Keratinocyte (primary cell): Measurements from ENCODE around the gene SMCR8. TPM values are rescaled to one million over a fixed set of nuclear protein-coding genes. Genes with fewer than 3 reads are reported as not detected.
"Not testable (repeated sequence)": the region's sequence is repeated elsewhere in the genome, so short reads cannot be mapped to it uniquely, and the experiment has no call there.

Source experiments
- DNase-seq: peaks from one replicate; pipeline ENCODE4 v3.0.0-alpha.2; 2011; ENCODE audit warnings: low read depth, missing footprints, low spot score
- FAIRE-seq: peaks from 2 replicates; lab custom pipeline; 2011; peaks lifted over from hg19 to GRCh38; lab: Jason Lieb, UNC
- H2AFZ ChIP-seq: 2 replicates; pipeline ENCODE4 v1.6.0; 2012; ENCODE audit warnings: low read length, control low read depth, inconsistent platforms; ENCODE audit not compliant: control insufficient read depth
- H3K27ac ChIP-seq: 2 replicates; pipeline ENCODE4 v1.5.1; 2011; ENCODE audit warnings: low read length; ENCODE audit not compliant: control insufficient read depth, insufficient read depth
- H3K27me3 ChIP-seq: 3 replicates; pipeline ENCODE4 v1.6.0; 2011; ENCODE audit warnings: low read length; ENCODE audit not compliant: control insufficient read depth, insufficient read depth; ENCODE audit errors: extremely low read depth
- H3K36me3 ChIP-seq, 2 experiments: 2 replicates in 1 of 2; 3 replicates in 1 of 2; pipeline ENCODE4 v1.5.1; 2011; ENCODE audit warnings: low read length in 2 of 2, mild to moderate bottlenecking in 1 of 2; ENCODE audit not compliant: control insufficient read depth in 2 of 2, insufficient read depth in 2 of 2; ENCODE audit errors: extremely low read depth in 1 of 2
- H3K4me1 ChIP-seq: 3 replicates; pipeline ENCODE4 v1.5.1; 2011; ENCODE audit warnings: low read length; ENCODE audit not compliant: control insufficient read depth, insufficient read depth; ENCODE audit errors: extremely low read depth
- H3K4me2 ChIP-seq: 3 replicates; pipeline ENCODE4 v1.6.0; 2011; ENCODE audit warnings: low read depth, low read length; ENCODE audit not compliant: control insufficient read depth, insufficient read depth; ENCODE audit errors: extremely low read depth
- H3K4me3 ChIP-seq, 3 experiments: fragments of 200-600 bp in 1 of 3; sonication (generic) in 1 of 3; 2 replicates in 2 of 3; 3 replicates in 1 of 3; pipeline ENCODE4 v1.5.1; 2011 to 2016; ENCODE audit warnings: low read length in 3 of 3, mild to moderate bottlenecking in 3 of 3, control low read depth in 2 of 3, inconsistent platforms in 1 of 3, low read depth in 1 of 3, mixed read lengths in 1 of 3, mixed run types in 1 of 3, moderate library complexity in 1 of 3; ENCODE audit not compliant: control insufficient read depth in 2 of 3, insufficient read depth in 2 of 3; ENCODE audit errors: extremely low read depth in 1 of 3
- H3K79me2 ChIP-seq: 2 replicates; pipeline ENCODE4 v1.6.0; 2012; ENCODE audit warnings: low read length; ENCODE audit not compliant: control insufficient read depth, insufficient read depth
- H3K9ac ChIP-seq: 3 replicates; pipeline ENCODE4 v1.6.0; 2011; ENCODE audit warnings: low read length; ENCODE audit not compliant: control insufficient read depth, insufficient read depth; ENCODE audit errors: extremely low read depth
- H3K9me1 ChIP-seq: 3 replicates; pipeline ENCODE4 v1.6.0; 2011; ENCODE audit warnings: low read length; ENCODE audit not compliant: control insufficient read depth, insufficient read depth; ENCODE audit errors: extremely low read depth
- H3K9me3 ChIP-seq: 2 replicates; pipeline ENCODE4 v1.5.1; 2012; ENCODE audit warnings: low read depth, low read length; ENCODE audit not compliant: control insufficient read depth
- H4K20me1 ChIP-seq: 3 replicates; pipeline ENCODE4 v1.6.0; 2011; ENCODE audit warnings: low read length; ENCODE audit not compliant: control insufficient read depth, insufficient read depth; ENCODE audit errors: extremely low read depth
- EZH2 ChIP-seq: IDR thresholded peaks from one replicate; pipeline ENCODE4 v1.6.1; 2012; ENCODE audit warnings: inconsistent platforms, mild to moderate bottlenecking, low read length, moderate library complexity
- dilution Hi-C: fragments of 300-500 bp; cut with MboI; formaldehyde crosslinking; loops from one replicate; pipeline ENCODE4 v1.7.0; 2020; ENCODE audit warnings: low sequenced_read_pairs; ENCODE audit not compliant: extremely low pct_ligation_motif_present
- polyA plus RNA-seq, 5 experiments: library from polyadenylated mRNA; depleted of rRNA in 3 of 5; stranded (reverse) in 3 of 5; stranded (forward) in 1 of 5; unstranded in 1 of 5; fragments of >200 nt; gene quantifications; 1 replicate in 1 of 5; 2 replicates in 3 of 5; 3 replicates in 1 of 5; pipeline versions ENCODE4 v1.2.1 to v1.2.3, GENCODE V29; 2011 to 2012; ENCODE audit warnings: missing spikeins in 2 of 5, low read depth in 1 of 5, low replicate concordance in 1 of 5
- TF ChIP-seq, protein P1 (sequence below), 3 experiments: IDR thresholded peaks in 1 of 3; conservative IDR thresholded peaks in 1 of 3; optimal IDR thresholded peaks in 1 of 3; 2 replicates in 2 of 3; 3 replicates in 1 of 3; pipeline versions ENCODE3 to v1.5.1; 2011; ENCODE audit warnings: low read length in 3 of 3, mild to moderate bottlenecking in 3 of 3, moderate library complexity in 2 of 3, control low read depth in 1 of 3, inconsistent platforms in 1 of 3; ENCODE audit not compliant: insufficient read depth in 2 of 3; ENCODE audit errors: extremely low read depth in 1 of 3

Gene SMCR8
- polyA plus RNA-seq, 1 donor (not counting 4 experiments of a cell fraction or from before 2014, with no cell fraction given): 7.8 TPM

DNA sequence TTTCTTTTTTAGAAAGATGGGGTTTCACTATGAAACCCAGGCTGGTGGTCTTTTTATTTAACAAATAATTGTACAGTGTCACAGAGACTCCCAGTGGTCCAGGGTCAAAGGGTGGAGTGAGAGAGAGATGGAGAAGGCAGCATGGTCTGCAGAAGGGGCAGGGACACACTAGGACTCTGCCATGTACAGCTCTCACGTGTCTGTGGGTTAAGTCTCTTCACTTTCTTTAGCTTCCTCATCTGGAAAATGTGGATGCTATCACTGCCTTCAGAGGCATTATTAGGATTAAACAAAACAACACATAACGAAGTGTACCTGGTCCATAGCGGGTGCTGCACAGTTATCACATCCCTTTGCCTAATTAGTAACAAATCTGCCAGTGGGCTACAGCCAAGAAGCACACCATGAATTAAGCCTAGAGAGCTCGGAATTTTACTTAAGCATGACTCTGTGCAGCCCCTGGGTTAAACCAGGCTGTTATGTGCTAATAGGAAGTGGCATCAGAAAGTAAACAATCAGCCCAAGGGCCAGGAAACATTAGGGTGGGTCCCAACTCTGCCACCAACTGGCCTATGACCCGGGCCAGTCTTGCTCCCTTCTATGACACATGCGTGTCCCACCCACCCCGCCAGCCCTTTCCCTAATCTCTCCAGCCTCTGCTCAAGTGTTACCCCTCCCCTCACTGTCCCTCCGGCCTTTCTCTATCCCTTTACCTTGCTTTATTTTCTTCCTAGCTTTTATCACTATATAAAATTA is 14.2 kb upstream of the SMCR8 start:
- no peak overlapping the region for H2AFZ ChIP-seq
- DNase-seq: no peak
- no peaks in the 10 kb centered on the region for H3K4me1 ChIP-seq
- H3K4me2 ChIP-seq: no peak overlapping the region
- H3K36me3 ChIP-seq: peaks cover 21 to 27% of the 10 kb centered on the region in 2 experiments
- no peak overlapping the region for H3K27ac ChIP-seq
- no peaks in the 10 kb centered on the region for H3K9me1 ChIP-seq
- dilution Hi-C loops: no loop called here
- H3K9me3 ChIP-seq: no peaks in the 10 kb centered on the region
- H3K4me3 ChIP-seq: no peak overlapping the region
- no peak for FAIRE-seq
- H4K20me1 ChIP-seq: no peaks in the 10 kb centered on the region
- no peaks in the 10 kb centered on the region for H3K27me3 ChIP-seq
- no peaks in the 10 kb centered on the region for H3K79me2 ChIP-seq
- H3K9ac ChIP-seq: no peak overlapping the region
- TF ChIP-seq EZH2: no peak
- TF ChIP-seq, protein P1, sequence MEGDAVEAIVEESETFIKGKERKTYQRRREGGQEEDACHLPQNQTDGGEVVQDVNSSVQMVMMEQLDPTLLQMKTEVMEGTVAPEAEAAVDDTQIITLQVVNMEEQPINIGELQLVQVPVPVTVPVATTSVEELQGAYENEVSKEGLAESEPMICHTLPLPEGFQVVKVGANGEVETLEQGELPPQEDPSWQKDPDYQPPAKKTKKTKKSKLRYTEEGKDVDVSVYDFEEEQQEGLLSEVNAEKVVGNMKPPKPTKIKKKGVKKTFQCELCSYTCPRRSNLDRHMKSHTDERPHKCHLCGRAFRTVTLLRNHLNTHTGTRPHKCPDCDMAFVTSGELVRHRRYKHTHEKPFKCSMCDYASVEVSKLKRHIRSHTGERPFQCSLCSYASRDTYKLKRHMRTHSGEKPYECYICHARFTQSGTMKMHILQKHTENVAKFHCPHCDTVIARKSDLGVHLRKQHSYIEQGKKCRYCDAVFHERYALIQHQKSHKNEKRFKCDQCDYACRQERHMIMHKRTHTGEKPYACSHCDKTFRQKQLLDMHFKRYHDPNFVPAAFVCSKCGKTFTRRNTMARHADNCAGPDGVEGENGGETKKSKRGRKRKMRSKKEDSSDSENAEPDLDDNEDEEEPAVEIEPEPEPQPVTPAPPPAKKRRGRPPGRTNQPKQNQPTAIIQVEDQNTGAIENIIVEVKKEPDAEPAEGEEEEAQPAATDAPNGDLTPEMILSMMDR (optimal IDR thresholded peaks at IDR 0.05 in 1 of 3, IDR thresholded peaks at IDR 0.05 in 1 of 3, conservative IDR thresholded peaks at IDR 0.05 in 1 of 3; ENCODE audit: extremely low read depth in 1 of 3, insufficient read depth in 2 of 3, low read length in 3 of 3): no peak

DNA sequence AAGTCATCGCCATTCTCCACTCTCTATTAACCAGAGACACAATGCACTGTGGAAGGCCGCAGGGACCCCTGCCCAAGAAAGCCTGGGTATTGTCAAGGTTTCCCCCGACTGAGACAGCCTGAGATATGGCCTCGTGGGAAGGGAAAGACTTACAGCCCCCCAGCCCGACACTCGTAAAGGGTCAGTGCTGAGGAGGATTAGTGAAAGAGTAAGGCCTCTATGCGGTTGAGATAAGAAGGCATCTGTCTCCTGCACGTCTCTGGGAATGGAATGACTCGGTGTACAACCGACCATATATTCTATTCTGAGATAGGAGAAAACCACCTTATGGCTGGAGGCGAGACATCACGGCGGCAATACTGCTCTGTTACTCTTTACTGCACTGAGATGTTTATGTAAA is 11.9 kb upstream of the SMCR8 start:
- H3K4me1 ChIP-seq, H2AFZ ChIP-seq, FAIRE-seq, H3K9me1 ChIP-seq, H3K9ac ChIP-seq, dilution Hi-C loops, H3K9me3 ChIP-seq, DNase-seq, H3K79me2 ChIP-seq, H3K27ac ChIP-seq, H3K27me3 ChIP-seq, H3K4me3 ChIP-seq, H3K4me2 ChIP-seq, H4K20me1 ChIP-seq: not testable (repeated sequence)
- peaks cover 22 to 30% of the 10 kb centered on the region in 2 experiments for H3K36me3 ChIP-seq
